Endodermal cell (in vitro differentiated cells): ENCODE measurements around the gene ABLIM2. TPM values are rescaled to one million over a fixed set of nuclear protein-coding genes. Genes with fewer than 3 reads are reported as not detected.

Source experiments
- DNase-seq: peaks from one replicate; pipeline ENCODE4 v3.0.0-alpha.2; 2017
- H3K27ac ChIP-seq: 2 replicates; pipeline ENCODE4 v1.5.1; 2013; ENCODE audit warnings: mild to moderate bottlenecking, low read depth, low read length, moderate library complexity
- H3K27me3 ChIP-seq: 2 replicates; pipeline ENCODE4 v1.6.1; 2013; ENCODE audit warnings: mild to moderate bottlenecking, low read length, moderate library complexity; ENCODE audit not compliant: insufficient read depth, control insufficient read depth, poor library complexity, severe bottlenecking
- H3K36me3 ChIP-seq: 2 replicates; pipeline ENCODE4 v1.7.0; 2013; ENCODE audit warnings: mild to moderate bottlenecking, low read length, moderate library complexity; ENCODE audit not compliant: control insufficient read depth, insufficient read depth
- H3K4me1 ChIP-seq: one replicate; pipeline ENCODE4 v1.7.0; 2013; ENCODE audit warnings: low read length; ENCODE audit not compliant: control insufficient read depth, insufficient read depth
- H3K4me3 ChIP-seq: 2 replicates; pipeline ENCODE4 v1.5.1; 2013; ENCODE audit warnings: mild to moderate bottlenecking, low read length, moderate library complexity
- H3K9ac ChIP-seq: 2 replicates; pipeline ENCODE4 v1.6.1; 2013; ENCODE audit warnings: mild to moderate bottlenecking, low read length, moderate library complexity; ENCODE audit not compliant: poor library complexity, severe bottlenecking; ENCODE audit errors: extremely low read depth
- H3K9me3 ChIP-seq: 2 replicates; pipeline ENCODE4 v1.6.1; 2013; ENCODE audit warnings: mild to moderate bottlenecking, low read length, moderate library complexity; ENCODE audit not compliant: control insufficient read depth
- H3K27ac Mint-ChIP-seq: 2 replicates; pipeline ENCODE4 v1.8.0; 2020; ENCODE audit warnings: mixed read lengths
- H3K27me3 Mint-ChIP-seq: 2 replicates; pipeline ENCODE4 v1.8.0; 2021; ENCODE audit warnings: mild to moderate bottlenecking, mixed read lengths; ENCODE audit not compliant: insufficient read depth
- H3K36me3 Mint-ChIP-seq: 2 replicates; pipeline ENCODE4 v1.8.0; 2020; ENCODE audit warnings: low read depth, mixed read lengths
- H3K4me1 Mint-ChIP-seq: 2 replicates; pipeline ENCODE4 v1.8.0; 2020; ENCODE audit warnings: mixed read lengths
- H3K4me3 Mint-ChIP-seq: 2 replicates; pipeline ENCODE4 v1.8.0; 2020; ENCODE audit warnings: mild to moderate bottlenecking, moderate library complexity, mixed read lengths
- H3K9me3 Mint-ChIP-seq: 2 replicates; pipeline ENCODE4 v1.8.0; 2020; ENCODE audit warnings: mild to moderate bottlenecking, mixed read lengths
- WGBS, 2 experiments: methylation state at CpG; one replicate each; pipeline versions ENCODE4 v1.1.5 to v1.1.7; 2013; ENCODE audit warnings: missing lambda C conversion rate in 2 of 2, mixed read lengths in 1 of 2; ENCODE audit not compliant: insufficient coverage in 1 of 2, insufficient read length in 1 of 2; 5-methylcytosine and 5-hydroxymethylcytosine counted together
- total RNA-seq, 2 donors: library from RNA; stranded (reverse); fragmentation: NEBNext Ultra II Directional in 1 of 2; extraction: Animal tissue kit (Norgen Biotek cat#: 25700) in 1 of 2; gene quantifications; 2 replicates in 1 of 2; 3 replicates in 1 of 2; pipeline ENCODE4 v1.2.1, GENCODE V29; 2021
- TF ChIP-seq, protein P1 (sequence below): fragments of 200-600 bp; sonication (generic); conservative IDR thresholded peaks from 2 replicates; pipeline ENCODE4 v1.5.0; 2021; ENCODE audit warnings: antibody characterized with exemption, mild to moderate bottlenecking

ABLIM2 gene
- total RNA-seq, 2 donors from 2014 or later = 0.35 to 1.6 TPM

DNA sequence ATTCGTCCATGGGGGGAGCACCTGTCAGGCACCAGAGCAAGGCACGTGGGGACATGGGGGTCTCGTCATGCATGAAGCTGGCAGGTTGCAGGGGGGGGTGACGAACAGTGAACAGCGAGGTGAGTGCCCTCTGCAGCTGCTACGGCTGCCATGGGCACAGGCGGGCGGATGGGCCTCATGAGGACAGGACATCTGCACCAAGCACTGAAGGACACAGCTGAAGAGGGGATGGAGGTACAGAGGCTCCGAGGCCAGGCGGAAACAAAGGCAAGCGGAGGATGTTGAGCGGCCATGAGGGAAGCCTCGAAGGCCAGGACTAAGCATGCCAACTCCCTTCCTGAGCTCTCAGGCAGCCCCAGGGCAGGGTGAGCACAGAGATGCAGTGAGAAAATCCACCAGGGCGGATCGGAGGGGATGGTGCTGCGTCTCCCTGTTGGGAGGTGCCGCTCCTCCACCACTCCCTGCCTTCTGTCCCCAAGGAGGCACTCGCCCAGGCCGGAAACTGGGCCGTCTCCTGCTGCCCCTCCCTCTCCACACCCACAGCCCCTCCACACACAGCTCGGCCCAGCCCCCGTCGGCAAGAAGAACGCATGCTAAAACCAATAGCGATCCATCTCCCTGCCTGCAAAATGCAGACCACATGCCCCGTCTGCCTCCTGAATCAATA, 24.6 kb downstream of the ABLIM2 start:
- Histone ChIP-seq H3K4me3 (no peak overlapping the region), H3K36me3 (no peaks in the 10 kb centered on the region), H3K9ac (no peak overlapping the region), H3K27me3 (no peaks in the 10 kb centered on the region), H3K27ac (no peak overlapping the region), H3K4me1 (no peaks in the 10 kb centered on the region), H3K9me3 (no peaks in the 10 kb centered on the region)
- Mint-ChIP-seq H3K36me3 (no peaks in the 10 kb centered on the region), H3K27me3 (no peaks in the 10 kb centered on the region), H3K4me1 (peaks cover 11% of the 10 kb centered on the region), H3K4me3 (no peak overlapping the region), H3K9me3 (peaks cover 6% of the 10 kb centered on the region), H3K27ac (no peak overlapping the region)
- peak; percentile 67 for DNase-seq
- TF ChIP-seq, protein P1, sequence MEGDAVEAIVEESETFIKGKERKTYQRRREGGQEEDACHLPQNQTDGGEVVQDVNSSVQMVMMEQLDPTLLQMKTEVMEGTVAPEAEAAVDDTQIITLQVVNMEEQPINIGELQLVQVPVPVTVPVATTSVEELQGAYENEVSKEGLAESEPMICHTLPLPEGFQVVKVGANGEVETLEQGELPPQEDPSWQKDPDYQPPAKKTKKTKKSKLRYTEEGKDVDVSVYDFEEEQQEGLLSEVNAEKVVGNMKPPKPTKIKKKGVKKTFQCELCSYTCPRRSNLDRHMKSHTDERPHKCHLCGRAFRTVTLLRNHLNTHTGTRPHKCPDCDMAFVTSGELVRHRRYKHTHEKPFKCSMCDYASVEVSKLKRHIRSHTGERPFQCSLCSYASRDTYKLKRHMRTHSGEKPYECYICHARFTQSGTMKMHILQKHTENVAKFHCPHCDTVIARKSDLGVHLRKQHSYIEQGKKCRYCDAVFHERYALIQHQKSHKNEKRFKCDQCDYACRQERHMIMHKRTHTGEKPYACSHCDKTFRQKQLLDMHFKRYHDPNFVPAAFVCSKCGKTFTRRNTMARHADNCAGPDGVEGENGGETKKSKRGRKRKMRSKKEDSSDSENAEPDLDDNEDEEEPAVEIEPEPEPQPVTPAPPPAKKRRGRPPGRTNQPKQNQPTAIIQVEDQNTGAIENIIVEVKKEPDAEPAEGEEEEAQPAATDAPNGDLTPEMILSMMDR = no peak
- 74 to 78% methylated on average over 17 to 26 of the region's 26 CpGs for WGBS, 2 experiments

DNA sequence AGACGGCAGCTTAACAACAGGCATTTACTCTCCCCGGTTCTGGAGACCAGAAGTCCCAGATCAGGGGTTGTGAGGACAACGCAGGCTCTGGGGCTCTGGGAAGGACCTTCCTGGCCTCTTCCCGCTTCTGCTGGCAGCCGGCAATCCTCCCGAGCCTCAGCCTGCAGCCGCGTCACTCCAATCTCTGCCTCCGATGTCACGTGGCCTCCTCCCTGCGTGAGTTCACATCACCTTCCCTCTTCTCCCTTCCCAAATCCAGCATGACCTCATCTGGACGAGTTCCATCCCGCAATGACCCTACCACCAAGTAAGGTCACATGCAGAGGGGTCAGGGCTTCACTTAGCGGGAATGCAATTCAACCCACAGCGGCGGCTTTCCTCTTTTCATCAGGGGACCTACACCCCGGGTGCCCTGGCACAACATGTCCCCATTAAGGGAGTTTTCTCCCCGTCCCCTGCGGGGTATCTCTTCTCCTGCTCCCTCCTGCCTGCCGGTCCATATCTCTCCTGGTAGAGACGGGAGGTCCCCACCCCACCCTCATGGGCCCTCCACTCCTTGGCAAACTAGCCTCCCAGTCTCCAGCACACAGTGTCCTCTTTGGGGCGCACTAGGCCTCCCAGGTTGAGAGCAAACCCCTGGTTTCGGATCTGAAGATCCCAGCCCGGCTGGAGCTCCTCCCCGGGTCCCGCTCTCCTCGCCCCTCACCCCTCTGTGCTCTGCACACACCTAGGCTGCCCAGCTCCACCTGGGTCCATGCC, 25.5 kb downstream of the ABLIM2 start:
- peaks cover 18% of the 10 kb centered on the region for H3K4me1 Mint-ChIP-seq
- Histone ChIP-seq H3K27me3 (no peaks in the 10 kb centered on the region), H3K4me1 (no peaks in the 10 kb centered on the region), H3K4me3 (no peak overlapping the region), H3K27ac (no peak overlapping the region), H3K36me3 (no peaks in the 10 kb centered on the region), H3K9me3 (no peaks in the 10 kb centered on the region), H3K9ac (no peak overlapping the region)
- H3K36me3 Mint-ChIP-seq = no peaks in the 10 kb centered on the region
- no peak overlapping the region for H3K4me3 Mint-ChIP-seq
- DNase-seq = no peak
- no peak overlapping the region for H3K27ac Mint-ChIP-seq
- TF ChIP-seq, protein P1 = no peak
- H3K9me3 Mint-ChIP-seq = peaks cover 1% of the 10 kb centered on the region
- WGBS, 2 experiments = 87 to 89% methylated on average over 24 to 27 of the region's 27 CpGs
- H3K27me3 Mint-ChIP-seq = no peaks in the 10 kb centered on the region

DNA sequence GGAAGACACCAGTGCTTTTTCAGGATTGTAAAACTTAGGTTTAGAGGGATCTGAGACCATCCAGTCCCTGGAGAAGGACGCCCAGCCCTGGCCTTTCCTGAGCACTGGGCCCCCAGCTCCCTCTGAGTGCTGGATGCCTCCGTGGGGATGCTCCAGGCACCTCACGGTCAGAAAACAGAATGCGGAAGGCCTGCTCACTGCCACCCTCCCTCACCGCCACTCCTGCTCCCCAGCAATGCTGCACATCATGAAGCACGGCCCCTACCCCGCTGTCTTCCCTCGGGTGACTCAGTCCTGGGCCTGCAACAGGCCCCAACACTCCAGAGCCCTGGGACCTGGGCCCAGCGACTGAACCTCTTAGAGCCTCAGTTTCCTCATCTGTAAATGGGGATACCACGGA, 26.2 kb downstream of the ABLIM2 start:
- TF ChIP-seq, protein P1 = no peak
- 81 to 88% methylated on average over 4 to 10 of the region's 10 CpGs for WGBS, 2 experiments
- H3K4me1 ChIP-seq = no peaks in the 10 kb centered on the region
- no peak overlapping the region for H3K27ac Mint-ChIP-seq
- H3K9me3 ChIP-seq = no peaks in the 10 kb centered on the region
- H3K4me3 ChIP-seq = no peak overlapping the region
- H3K9me3 Mint-ChIP-seq = no peaks in the 10 kb centered on the region
- no peak for DNase-seq
- H3K36me3 ChIP-seq = no peaks in the 10 kb centered on the region
- H3K4me1 Mint-ChIP-seq = peaks cover 21% of the 10 kb centered on the region
- no peak overlapping the region for H3K27ac ChIP-seq
- no peak overlapping the region for H3K4me3 Mint-ChIP-seq
- no peaks in the 10 kb centered on the region for H3K27me3 Mint-ChIP-seq
- no peaks in the 10 kb centered on the region for H3K27me3 ChIP-seq
- H3K36me3 Mint-ChIP-seq = no peaks in the 10 kb centered on the region
- no peak overlapping the region for H3K9ac ChIP-seq
